Motor neuron (in vitro differentiated cells): ENCODE data around the gene OPTN. TPM values are rescaled to one million over a fixed set of nuclear protein-coding genes. Genes with fewer than 3 reads are reported as not detected.
A peak's percentile ranks its signal among the peaks of the same experiment; 100 is the strongest.

Experiments
- ATAC-seq, 8 experiments: fragments of 200-7000 bp; cut with Tn5 transposase; replicated peaks in 6 of 8; 2 replicates each; pipeline ENCODE4 v1.8.0; 2021; ENCODE audit warnings: mild to moderate bottlenecking in 8 of 8, moderate library complexity in 8 of 8
- H3K27ac ChIP-seq, 2 donors: fragments of 250-450 bp; sonication (Bioruptor Pico); 2 replicates each; pipeline ENCODE4 v1.9.0; 2021; ENCODE audit warnings: antibody characterized with exemption in 2 of 2, mild to moderate bottlenecking in 2 of 2, moderate library complexity in 1 of 2
- H3K4me1 ChIP-seq, 2 donors: fragments of 250-450 bp; sonication (Bioruptor Pico); replicated peaks in 1 of 2; 2 replicates each; pipeline ENCODE4 v1.6.1; 2021; ENCODE audit warnings: antibody characterized with exemption in 2 of 2, mild to moderate bottlenecking in 2 of 2, moderate library complexity in 1 of 2
- H3K4me3 ChIP-seq, 5 donors: fragments of 250-450 bp; sonication (Bioruptor Pico); 2 replicates each; pipeline ENCODE4 v1.9.0; 2021; ENCODE audit warnings: antibody characterized with exemption in 5 of 5, mild to moderate bottlenecking in 5 of 5, moderate library complexity in 4 of 5
- WGBS, 10 experiments: fragments of 450-650 bp; shearing (Covaris generic); methylation state at CpG; one replicate each; pipeline ENCODE4 v1.0.0; 2022; 5-methylcytosine and 5-hydroxymethylcytosine counted together
- in situ Hi-C, 9 experiments: fragments of 400-800 bp; cut with MboI; loops; one replicate each; pipeline ENCODE4 v1.15.0; 2021; ENCODE audit warnings: low sequenced_read_pairs in 9 of 9, low pct_unique_long_range_greater_than_20kb in 2 of 9; ENCODE audit not compliant: unreplicated experiment in 9 of 9
- total RNA-seq, 8 experiments: library from RNA; unstranded; fragments of 300-600 nt; gene quantifications; 2 replicates each; pipeline versions ENCODE4 v1.2.3 to v1.2.4, GENCODE V29; 2022

Gene OPTN
- total RNA-seq, 8 experiments from 2014 or later = 23.0 to 186 (median 39.1) TPM

DNA sequence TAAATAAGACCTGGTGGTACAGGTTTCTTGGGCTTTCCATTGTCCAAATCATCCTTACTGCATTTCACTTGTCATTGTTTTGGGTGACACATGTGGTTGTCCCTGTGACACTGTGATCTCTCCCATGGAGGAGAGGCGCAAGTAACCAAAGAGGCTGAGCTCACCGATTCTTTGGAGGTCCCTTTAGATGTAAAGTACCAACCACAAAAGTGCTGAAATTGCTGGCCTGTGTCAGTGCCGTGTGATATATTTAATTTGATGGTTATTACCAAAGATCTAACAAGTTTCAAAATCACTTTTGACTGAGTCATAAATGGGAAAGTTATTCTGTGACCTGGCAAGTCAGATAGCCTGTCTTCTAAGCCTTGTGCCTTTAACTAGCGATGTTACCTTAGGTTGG lies 80.8 kb downstream of the OPTN start:
- 83 to 100% (median 100%) methylated on average over 2 to 4 of the region's 4 CpGs; no CpG with 5 or more reads in 3 of the 10 experiments for WGBS, 10 experiments

DNA sequence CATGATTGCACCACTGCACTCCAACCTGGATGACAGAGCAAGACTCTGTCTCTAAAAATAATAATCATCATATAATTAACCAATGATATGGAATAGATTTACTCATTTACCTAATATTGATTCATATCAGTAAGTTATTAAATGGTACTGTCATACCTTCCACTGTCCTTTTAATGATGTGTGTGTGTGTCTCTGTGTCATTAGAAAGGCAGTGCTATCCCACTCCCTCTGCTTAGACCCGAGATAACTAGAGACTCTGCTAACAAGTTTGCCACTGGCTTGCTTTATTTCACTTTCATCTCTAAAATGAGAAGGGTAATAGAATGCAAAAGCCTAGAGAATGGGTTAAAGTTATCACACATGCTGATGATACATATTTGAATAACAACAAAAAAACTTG lies 82.5 kb downstream of the OPTN start:
- 60 to 100% (median 100%) methylated on average over 1 of the region's 1 CpG; no CpG with 5 or more reads in 3 of the 10 experiments for WGBS, 10 experiments
- in situ Hi-C loops = no loop called here

More for the DNA sequence above, 80.8 kb downstream of the OPTN start:
- ATAC-seq = no peak
- in situ Hi-C loops = no loop called here
- Histone ChIP-seq H3K27ac (no peak overlapping the region), H3K4me3 (no peak overlapping the region), H3K4me1 (no peaks in the 10 kb centered on the region)

DNA sequence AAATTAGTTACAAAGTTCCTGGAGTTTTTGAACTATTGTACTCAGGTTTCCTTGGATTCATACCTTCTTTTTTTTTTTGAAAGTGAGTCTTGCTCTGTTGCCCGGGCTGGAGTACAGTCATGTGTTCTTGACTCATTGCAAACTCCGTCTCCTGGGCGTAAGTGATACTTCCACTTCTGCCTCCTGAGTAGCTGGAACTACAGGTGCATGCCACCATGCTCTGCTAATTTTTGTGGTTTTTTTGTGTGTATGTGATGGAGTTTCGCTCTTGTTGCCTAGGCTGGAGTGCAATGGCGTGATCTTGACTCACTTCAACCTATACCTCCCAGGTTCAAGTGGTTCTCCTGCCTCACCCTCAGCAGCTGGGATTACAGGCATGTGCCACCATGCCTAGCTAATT lies 83.7 kb downstream of the OPTN start:
- Histone ChIP-seq H3K4me1 (no peaks in the 10 kb centered on the region), H3K4me3 (no peak overlapping the region), H3K27ac (no peak overlapping the region)
- WGBS, 10 experiments = 89 to 100% (median 97%) methylated on average over 1 to 5 of the region's 5 CpGs; no CpG with 5 or more reads in 1 of the 10 experiments
- in situ Hi-C loops = no loop called here
- ATAC-seq = no peak

More for the DNA sequence above, 82.5 kb downstream of the OPTN start:
- Histone ChIP-seq H3K4me1 (no peaks in the 10 kb centered on the region), H3K4me3 (no peak overlapping the region), H3K27ac (no peak overlapping the region)
- no peak for ATAC-seq

DNA sequence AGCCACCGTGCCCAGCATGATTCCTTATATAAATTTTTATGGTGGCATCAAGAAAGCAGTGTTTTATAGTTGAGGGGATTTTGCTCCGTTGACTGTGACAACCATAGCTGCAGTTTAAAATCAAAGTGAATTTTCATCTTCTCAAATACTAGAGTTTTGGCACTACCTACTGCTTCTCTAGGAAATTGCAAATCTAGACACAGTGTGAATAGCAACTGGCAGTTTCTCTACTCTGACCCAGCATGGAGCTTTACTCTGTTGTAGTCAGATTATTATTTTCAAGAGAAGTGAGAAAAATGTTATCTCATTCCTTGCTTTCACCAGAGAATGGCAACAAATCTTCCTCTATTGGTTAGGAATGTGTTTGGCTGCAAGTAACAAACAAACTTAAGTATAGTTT lies 84.3 kb downstream of the OPTN start:
- ATAC-seq = no peak
- 58 to 100% (median 86%) methylated on average over 1 to 2 of the region's 2 CpGs; no CpG with 5 or more reads in 4 of the 10 experiments for WGBS, 10 experiments
- Histone ChIP-seq H3K27ac (no peak overlapping the region), H3K4me1 (no peaks in the 10 kb centered on the region), H3K4me3 (no peak overlapping the region)
- in situ Hi-C loops = no loop called here

DNA sequence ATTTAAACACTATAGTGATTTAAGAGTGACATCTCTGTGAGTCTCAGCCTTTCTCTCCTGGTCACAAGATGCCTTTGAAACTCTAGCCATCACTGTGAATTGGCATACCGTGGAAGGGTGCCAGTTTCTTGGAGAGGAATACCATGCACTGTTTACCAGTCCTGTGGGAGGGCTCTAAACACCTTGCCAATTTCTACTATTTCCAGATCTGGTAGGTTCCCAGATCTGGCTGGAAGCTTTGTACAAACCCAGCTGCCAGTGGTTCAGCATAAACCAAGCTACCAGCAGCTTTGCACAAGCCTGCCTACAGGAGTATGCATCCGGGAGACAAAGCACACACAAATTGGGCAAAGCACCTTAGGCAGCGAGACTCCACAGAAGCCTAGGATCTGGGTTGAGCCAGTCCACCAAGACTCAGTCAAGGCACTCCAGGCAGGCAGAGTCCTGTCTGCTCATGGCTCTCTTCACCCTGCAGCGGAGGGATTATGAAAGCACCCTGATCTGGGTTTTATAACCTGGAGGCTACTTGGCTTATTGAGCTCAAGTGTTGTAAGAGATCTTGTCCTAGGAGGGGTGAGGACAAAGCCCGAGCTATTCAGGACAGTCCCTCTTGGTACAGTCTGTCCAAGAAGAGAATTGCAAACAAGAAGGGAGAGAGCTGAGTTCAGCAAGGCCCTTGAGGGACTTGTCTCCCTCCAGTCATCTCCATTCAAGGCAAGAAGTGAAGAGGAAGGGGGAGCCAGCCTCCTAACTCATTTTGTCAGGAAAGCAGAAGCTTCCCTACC lies 85.0 kb downstream of the OPTN start:
- peak in 1 of 8 experiments; percentile 60 for ATAC-seq
- Histone ChIP-seq H3K4me1 (no peaks in the 10 kb centered on the region), H3K4me3 (no peak overlapping the region), H3K27ac (no peak overlapping the region)
- in situ Hi-C loops = no loop called here
- WGBS, 10 experiments = 95 to 100% (median 100%) methylated on average over 1 to 3 of the region's 5 CpGs; no CpG with 5 or more reads in 3 of the 10 experiments

DNA sequence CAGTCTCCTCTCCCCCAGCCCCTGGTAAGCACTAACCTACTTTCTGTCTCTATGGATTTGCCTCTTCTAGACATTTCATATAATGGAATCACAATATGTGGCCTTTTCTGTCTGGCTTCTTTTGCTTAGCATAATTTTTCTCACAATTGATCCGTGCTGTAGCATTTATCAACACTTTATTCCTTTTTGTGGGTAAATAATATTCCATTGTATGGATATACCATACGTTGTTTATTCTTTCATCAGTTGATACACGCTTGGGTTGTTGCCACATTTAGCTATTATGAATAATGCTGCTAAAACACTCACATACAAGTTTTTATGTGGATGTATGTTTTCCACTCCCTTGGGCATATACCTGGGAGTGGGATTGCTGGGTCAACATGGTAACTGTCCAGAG lies 87.2 kb downstream of the OPTN start:
- Histone ChIP-seq H3K27ac (no peak overlapping the region), H3K4me1 (no peaks in the 10 kb centered on the region), H3K4me3 (no peak overlapping the region)
- 79 to 100% (median 98%) methylated on average over 1 to 3 of the region's 3 CpGs; no CpG with 5 or more reads in 2 of the 10 experiments for WGBS, 10 experiments
- in situ Hi-C loops = no loop called here
- no peak for ATAC-seq

Other genes starting within 250 kb of the OPTN start
- 100 to 1,000 TPM in 1 of 8 experiments, 1 to 10 TPM in 2, under 1 TPM in 4, not detected in 1; 0.41 to 141 (median 0.92) TPM for gene CCDC3, start 98.5 kb upstream of the OPTN start, total RNA-seq
- 10 to 100 TPM in 3 of 8 experiments, 1 to 10 TPM in 1, under 1 TPM in 4; 0.31 to 21.1 (median 1.1) TPM for gene MCM10, start 61.4 kb downstream of the OPTN start, total RNA-seq
- not detected for gene UCMA, start 134.2 kb downstream of the OPTN start, total RNA-seq
- 10 to 100 TPM in 7 of 8 experiments, 1 to 10 TPM in 1; 8.8 to 26.4 (median 19.3) TPM for gene PHYH, start 199.9 kb downstream of the OPTN start, total RNA-seq
- gene SEPHS1, start 248.1 kb downstream of the OPTN start, total RNA-seq = 10 to 100 TPM; 19.7 to 93.3 (median 42.9) TPM